SK-N-SH treated with all-trans-retinoic acid at 6 μM for 48 hours (cell line): Measurements from ENCODE around the gene TMEM135.

ENCODE experiments used
- ATAC-seq: fragments of 200-7000 bp; cut with Tn5 transposase; 3 replicates; pipeline ENCODE4 v1.9.1; 2020; ENCODE audit warnings: mild to moderate bottlenecking, moderate library complexity
- ARNTL ChIP-seq: fragments of 450-650 bp; formaldehyde crosslinking; IDR thresholded peaks from 2 replicates; pipeline ENCODE4 v1.5.0; 2020; ENCODE audit warnings: low read depth, mild to moderate bottlenecking, moderate library complexity, borderline replicate concordance
- BACH2 ChIP-seq: fragments of 250-450 bp; sonication (Bioruptor Pico); IDR thresholded peaks from 2 replicates; pipeline ENCODE4 v1.9.0; 2021; ENCODE audit warnings: mild to moderate bottlenecking, borderline replicate concordance
- CSDC2 ChIP-seq: fragments of 250-450 bp; sonication (Bioruptor Pico); IDR thresholded peaks from 2 replicates; pipeline ENCODE4 v1.5.0; 2020; ENCODE audit warnings: mild to moderate bottlenecking, moderate library complexity
- ESRRG ChIP-seq: fragments of 250-450 bp; sonication (Bioruptor Pico); IDR thresholded peaks from 2 replicates; pipeline ENCODE4 v1.6.1; 2021; ENCODE audit warnings: mild to moderate bottlenecking
- GLIS3 ChIP-seq: fragments of 250-450 bp; sonication (Bioruptor Pico); IDR thresholded peaks from 2 replicates; pipeline ENCODE4 v1.5.0; 2020; ENCODE audit warnings: mild to moderate bottlenecking, moderate library complexity
- ISL1 ChIP-seq: fragments of 250-450 bp; sonication (Bioruptor Pico); IDR thresholded peaks from 2 replicates; pipeline ENCODE4 v2.1.2; 2022; ENCODE audit warnings: mild to moderate bottlenecking, moderate library complexity
- OSR1 ChIP-seq: fragments of 250-450 bp; sonication (Bioruptor Pico); IDR thresholded peaks from 2 replicates; pipeline ENCODE4 v1.8.0; 2022; ENCODE audit warnings: moderate library complexity, mild to moderate bottlenecking, inconsistent platforms
- PATZ1 ChIP-seq: fragments of 250-450 bp; sonication (Bioruptor Pico); IDR thresholded peaks from 2 replicates; pipeline ENCODE4 v1.8.0; 2020; ENCODE audit warnings: mild to moderate bottlenecking, moderate library complexity, borderline replicate concordance
- PPARA ChIP-seq: fragments of 250-450 bp; sonication (Bioruptor Pico); IDR thresholded peaks from 2 replicates; pipeline ENCODE4 v1.5.0; 2020; ENCODE audit warnings: mild to moderate bottlenecking, borderline replicate concordance
- RARB ChIP-seq: fragments of 250-450 bp; sonication (Bioruptor Pico); IDR thresholded peaks from 2 replicates; pipeline ENCODE4 v1.8.0; 2021; ENCODE audit warnings: mild to moderate bottlenecking, moderate library complexity
- SNAI2 ChIP-seq: fragments of 250-450 bp; sonication (Bioruptor Pico); IDR thresholded peaks from 2 replicates; pipeline ENCODE4 v1.5.0; 2020; ENCODE audit warnings: mild to moderate bottlenecking, moderate library complexity
- TCF4 ChIP-seq: fragments of 250-450 bp; sonication (Bioruptor Pico); IDR thresholded peaks from 2 replicates; pipeline ENCODE4 v1.8.0; 2021; ENCODE audit warnings: mild to moderate bottlenecking, moderate library complexity, borderline replicate concordance
- TOX ChIP-seq: fragments of 250-450 bp; sonication (Bioruptor Pico); IDR thresholded peaks from 2 replicates; pipeline ENCODE4 v1.8.0; 2021; ENCODE audit warnings: mild to moderate bottlenecking, moderate library complexity, borderline replicate concordance
- TSHZ2 ChIP-seq: fragments of 250-450 bp; sonication (Bioruptor Pico); IDR thresholded peaks from 2 replicates; pipeline ENCODE4 v1.5.0; 2020; ENCODE audit warnings: mild to moderate bottlenecking, moderate library complexity
- ZC3H10 ChIP-seq: fragments of 250-450 bp; sonication (Bioruptor Pico); IDR thresholded peaks from 2 replicates; pipeline ENCODE4 v1.5.1; 2021; ENCODE audit warnings: mild to moderate bottlenecking, moderate library complexity
- ZFP3 ChIP-seq: fragments of 250-450 bp; sonication (Bioruptor Pico); IDR thresholded peaks from 2 replicates; pipeline ENCODE4 v1.5.0; 2020; ENCODE audit warnings: mild to moderate bottlenecking, moderate library complexity
- ZFP30 ChIP-seq: fragments of 450-650 bp; formaldehyde crosslinking; IDR thresholded peaks from 2 replicates; pipeline ENCODE4 v1.5.0; 2022; ENCODE audit warnings: mild to moderate bottlenecking, moderate library complexity
- ZNF565 ChIP-seq: fragments of 450-650 bp; formaldehyde crosslinking; conservative IDR thresholded peaks from 2 replicates; pipeline ENCODE4 v1.5.0; 2020; ENCODE audit warnings: low read depth, mild to moderate bottlenecking, moderate library complexity
- ZNF8 ChIP-seq: fragments of 450-650 bp; formaldehyde crosslinking; IDR thresholded peaks from 2 replicates; pipeline ENCODE4 v1.5.0; 2020; ENCODE audit warnings: mild to moderate bottlenecking, moderate library complexity
- TF ChIP-seq, protein P1 (sequence below): fragments of 250-450 bp; sonication (Bioruptor Pico); IDR thresholded peaks from 2 replicates; pipeline ENCODE4 v1.5.1; 2020; ENCODE audit warnings: low read depth, mild to moderate bottlenecking, moderate library complexity
- TF ChIP-seq, protein P2 (sequence below): fragments of 250-450 bp; sonication (Bioruptor Pico); IDR thresholded peaks from 2 replicates; pipeline ENCODE4 v1.8.0; 2021; ENCODE audit warnings: low read depth, mild to moderate bottlenecking, moderate library complexity, borderline replicate concordance
- TF ChIP-seq, protein P3 (sequence below): fragments of 250-450 bp; sonication (Bioruptor Pico); IDR thresholded peaks from 2 replicates; pipeline ENCODE4 v1.5.1; 2021; ENCODE audit warnings: mild to moderate bottlenecking, moderate library complexity

The TMEM135 gene

GRCh38 chr11:87136236-87136635 lies 98.5 kb downstream of the TMEM135 start (continued):
- TF ChIP-seq TSHZ2 (CRISPR knock-in tag), result no peak
- no peak for TF ChIP-seq RARB (CRISPR knock-in tag)
- no peak for TF ChIP-seq ZC3H10 (CRISPR knock-in tag)
- no peak for TF ChIP-seq OSR1 (CRISPR knock-in tag)

DNA sequence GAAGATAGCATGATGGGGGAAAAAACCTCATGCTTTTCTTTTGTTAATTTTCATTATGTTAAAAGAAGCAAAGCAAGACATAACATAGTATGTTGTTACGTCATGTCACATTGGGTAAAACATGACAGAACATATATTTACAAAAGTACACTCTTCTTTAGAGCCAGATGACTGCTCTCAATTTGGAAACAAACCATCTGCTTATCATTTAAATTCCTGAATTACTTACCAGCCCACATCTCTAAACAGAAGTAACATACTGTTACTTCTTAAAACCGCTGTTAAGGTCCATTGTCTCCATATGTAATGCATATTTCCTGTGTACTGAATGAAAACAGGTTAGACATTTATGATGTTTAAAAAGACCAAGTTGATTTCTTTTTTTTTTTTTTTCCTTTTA lies 100.0 kb downstream of the TMEM135 start:
- peak; percentile 66; the same call in 2 of the 3 replicates for ATAC-seq
- TF ChIP-seq TCF4 (CRISPR knock-in tag), result no peak
- no peak for TF ChIP-seq CSDC2
- TF ChIP-seq PPARA, result no peak
- TF ChIP-seq ZFP30 (CRISPR knock-in tag), result no peak
- no peak for TF ChIP-seq ISL1 (CRISPR knock-in tag)
- TF ChIP-seq TSHZ2 (CRISPR knock-in tag), result no peak
- TF ChIP-seq, protein P1, sequence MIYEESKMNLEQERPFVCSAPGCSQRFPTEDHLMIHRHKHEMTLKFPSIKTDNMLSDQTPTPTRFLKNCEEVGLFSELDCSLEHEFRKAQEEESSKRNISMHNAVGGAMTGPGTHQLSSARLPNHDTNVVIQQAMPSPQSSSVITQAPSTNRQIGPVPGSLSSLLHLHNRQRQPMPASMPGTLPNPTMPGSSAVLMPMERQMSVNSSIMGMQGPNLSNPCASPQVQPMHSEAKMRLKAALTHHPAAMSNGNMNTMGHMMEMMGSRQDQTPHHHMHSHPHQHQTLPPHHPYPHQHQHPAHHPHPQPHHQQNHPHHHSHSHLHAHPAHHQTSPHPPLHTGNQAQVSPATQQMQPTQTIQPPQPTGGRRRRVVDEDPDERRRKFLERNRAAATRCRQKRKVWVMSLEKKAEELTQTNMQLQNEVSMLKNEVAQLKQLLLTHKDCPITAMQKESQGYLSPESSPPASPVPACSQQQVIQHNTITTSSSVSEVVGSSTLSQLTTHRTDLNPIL (CRISPR knock-in tag), result no peak
- no peak for TF ChIP-seq SNAI2 (CRISPR knock-in tag)
- TF ChIP-seq PATZ1 (CRISPR knock-in tag), result no peak
- TF ChIP-seq RARB (CRISPR knock-in tag), result no peak
- no peak for TF ChIP-seq ARNTL
- no peak for TF ChIP-seq GLIS3
- TF ChIP-seq, protein P2, sequence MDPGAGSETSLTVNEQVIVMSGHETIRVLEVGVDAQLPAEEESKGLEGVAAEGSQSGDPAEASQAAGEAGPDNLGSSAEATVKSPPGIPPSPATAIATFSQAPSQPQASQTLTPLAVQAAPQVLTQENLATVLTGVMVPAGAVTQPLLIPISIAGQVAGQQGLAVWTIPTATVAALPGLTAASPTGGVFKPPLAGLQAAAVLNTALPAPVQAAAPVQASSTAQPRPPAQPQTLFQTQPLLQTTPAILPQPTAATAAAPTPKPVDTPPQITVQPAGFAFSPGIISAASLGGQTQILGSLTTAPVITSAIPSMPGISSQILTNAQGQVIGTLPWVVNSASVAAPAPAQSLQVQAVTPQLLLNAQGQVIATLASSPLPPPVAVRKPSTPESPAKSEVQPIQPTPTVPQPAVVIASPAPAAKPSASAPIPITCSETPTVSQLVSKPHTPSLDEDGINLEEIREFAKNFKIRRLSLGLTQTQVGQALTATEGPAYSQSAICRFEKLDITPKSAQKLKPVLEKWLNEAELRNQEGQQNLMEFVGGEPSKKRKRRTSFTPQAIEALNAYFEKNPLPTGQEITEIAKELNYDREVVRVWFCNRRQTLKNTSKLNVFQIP (CRISPR knock-in tag), result no peak
- TF ChIP-seq ZC3H10 (CRISPR knock-in tag), result no peak
- no peak for TF ChIP-seq ESRRG (CRISPR knock-in tag)
- no peak for TF ChIP-seq ZNF565 (CRISPR knock-in tag)
- no peak for TF ChIP-seq OSR1 (CRISPR knock-in tag)
- no peak for TF ChIP-seq ZNF8 (CRISPR knock-in tag)
- no peak for TF ChIP-seq ZFP3 (CRISPR knock-in tag)

DNA sequence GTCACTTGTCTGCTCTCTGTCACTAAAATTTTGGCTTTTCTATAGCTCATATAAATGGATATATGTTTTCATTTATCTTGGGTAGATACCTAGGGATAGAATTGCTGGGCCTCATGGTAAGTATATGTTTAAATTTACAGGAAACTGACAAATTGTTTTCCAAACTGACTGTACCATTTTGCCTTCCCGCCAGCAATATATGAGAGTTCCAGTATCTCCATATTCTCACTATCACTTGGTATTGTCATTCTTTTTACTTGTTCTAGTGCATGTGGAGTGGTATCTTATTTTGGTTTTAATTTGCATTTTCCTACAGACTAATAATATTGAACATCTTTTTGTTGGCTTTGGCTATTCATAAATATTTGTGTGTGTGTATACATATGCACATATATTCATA lies 101.7 kb downstream of the TMEM135 start:
- no peak for ATAC-seq
- no peak for TF ChIP-seq ZC3H10 (CRISPR knock-in tag)
- no peak for TF ChIP-seq SNAI2 (CRISPR knock-in tag)
- no peak for TF ChIP-seq GLIS3
- no peak for TF ChIP-seq PPARA
- TF ChIP-seq ISL1 (CRISPR knock-in tag), result no peak
- TF ChIP-seq ZNF565 (CRISPR knock-in tag), result no peak
- TF ChIP-seq ZFP30 (CRISPR knock-in tag), result no peak
- TF ChIP-seq TSHZ2 (CRISPR knock-in tag), result no peak
- no peak for TF ChIP-seq RARB (CRISPR knock-in tag)
- TF ChIP-seq ZNF8 (CRISPR knock-in tag), result no peak
- no peak for TF ChIP-seq BACH2 (CRISPR knock-in tag)
- TF ChIP-seq ZFP3 (CRISPR knock-in tag), result no peak
- TF ChIP-seq TCF4 (CRISPR knock-in tag), result no peak
- TF ChIP-seq TOX (CRISPR knock-in tag), result no peak
- TF ChIP-seq, protein P3, sequence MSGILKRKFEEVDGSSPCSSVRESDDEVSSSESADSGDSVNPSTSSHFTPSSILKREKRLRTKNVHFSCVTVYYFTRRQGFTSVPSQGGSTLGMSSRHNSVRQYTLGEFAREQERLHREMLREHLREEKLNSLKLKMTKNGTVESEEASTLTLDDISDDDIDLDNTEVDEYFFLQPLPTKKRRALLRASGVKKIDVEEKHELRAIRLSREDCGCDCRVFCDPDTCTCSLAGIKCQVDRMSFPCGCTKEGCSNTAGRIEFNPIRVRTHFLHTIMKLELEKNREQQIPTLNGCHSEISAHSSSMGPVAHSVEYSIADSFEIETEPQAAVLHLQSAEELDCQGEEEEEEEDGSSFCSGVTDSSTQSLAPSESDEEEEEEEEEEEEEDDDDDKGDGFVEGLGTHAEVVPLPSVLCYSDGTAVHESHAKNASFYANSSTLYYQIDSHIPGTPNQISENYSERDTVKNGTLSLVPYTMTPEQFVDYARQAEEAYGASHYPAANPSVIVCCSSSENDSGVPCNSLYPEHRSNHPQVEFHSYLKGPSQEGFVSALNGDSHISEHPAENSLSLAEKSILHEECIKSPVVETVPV (CRISPR knock-in tag), result no peak
